GM19328 (cell line): ENCODE data around the gene TIFAB.
"Not testable (repeated sequence)": the region's sequence is repeated elsewhere in the genome, so short reads cannot be mapped to it uniquely, and the experiment has no call there.

Source experiments
- ATAC-seq: cut with Tn5 transposase; IDR thresholded peaks from one replicate; pipeline ENCODE4 v1.9.1; 2021; ENCODE audit warnings: mild to moderate bottlenecking, moderate library complexity; ENCODE audit not compliant: unreplicated experiment

Gene TIFAB, protein sequence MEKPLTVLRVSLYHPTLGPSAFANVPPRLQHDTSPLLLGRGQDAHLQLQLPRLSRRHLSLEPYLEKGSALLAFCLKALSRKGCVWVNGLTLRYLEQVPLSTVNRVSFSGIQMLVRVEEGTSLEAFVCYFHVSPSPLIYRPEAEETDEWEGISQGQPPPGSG

DNA sequence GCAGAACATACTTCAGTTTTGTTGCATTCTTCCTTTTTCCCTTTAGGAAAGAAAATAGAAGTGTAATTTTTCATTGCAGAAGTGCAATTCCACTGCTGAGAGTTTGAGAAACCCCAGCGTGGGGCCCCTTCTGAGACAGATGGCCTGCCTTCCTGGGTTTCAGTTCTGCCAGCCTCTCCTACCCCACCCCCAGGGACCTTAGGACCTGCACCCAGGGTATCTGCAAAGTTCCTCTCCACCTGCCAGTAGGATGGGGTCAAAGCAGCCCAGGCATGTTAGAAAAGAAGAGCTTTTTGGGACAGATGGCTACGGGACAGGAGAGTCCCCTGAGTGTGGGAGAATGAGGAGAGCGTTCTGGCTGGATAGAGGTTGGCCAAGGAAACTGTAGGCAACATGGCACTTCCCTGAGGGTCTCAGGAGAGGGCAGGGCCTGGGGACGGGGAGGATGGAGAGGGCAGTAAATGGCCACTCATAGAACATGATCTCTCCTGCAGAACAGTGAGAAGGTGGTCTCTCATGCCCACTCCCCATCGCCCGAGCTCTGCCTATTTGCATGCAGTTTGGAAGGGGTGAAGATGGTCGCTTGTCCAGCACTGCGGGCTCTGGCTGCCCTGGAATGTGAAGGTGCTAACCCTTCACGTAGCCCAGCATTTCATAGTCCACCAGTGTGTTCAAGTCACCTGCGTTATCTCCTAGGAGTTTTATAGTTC is at the start of gene TIFAB:
TSS of gene TIFAB (minus strand) at position 31 of the 710 bp plus-strand sequence. CDS start 2,412 bp downstream, outside the sequence.
- ATAC-seq: no peak

DNA sequence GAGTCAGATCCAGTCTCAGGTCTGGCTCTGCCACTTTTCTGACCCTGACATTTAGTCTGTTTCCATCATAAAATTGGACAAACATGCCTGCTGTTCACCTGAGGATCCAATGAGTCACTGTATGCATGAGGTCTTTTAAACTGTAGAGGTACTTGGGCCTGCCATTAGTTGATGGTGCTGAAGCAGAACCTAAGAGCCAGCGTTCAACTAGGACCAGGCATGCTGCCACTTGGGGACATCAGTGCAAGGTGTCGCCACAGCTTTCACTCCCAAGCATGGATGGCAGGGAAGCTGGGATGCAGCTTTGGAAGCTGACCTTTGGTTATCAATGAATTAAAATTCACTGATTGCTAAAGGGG is 46.5 kb upstream of the TIFAB start:
- ATAC-seq: no peak

DNA sequence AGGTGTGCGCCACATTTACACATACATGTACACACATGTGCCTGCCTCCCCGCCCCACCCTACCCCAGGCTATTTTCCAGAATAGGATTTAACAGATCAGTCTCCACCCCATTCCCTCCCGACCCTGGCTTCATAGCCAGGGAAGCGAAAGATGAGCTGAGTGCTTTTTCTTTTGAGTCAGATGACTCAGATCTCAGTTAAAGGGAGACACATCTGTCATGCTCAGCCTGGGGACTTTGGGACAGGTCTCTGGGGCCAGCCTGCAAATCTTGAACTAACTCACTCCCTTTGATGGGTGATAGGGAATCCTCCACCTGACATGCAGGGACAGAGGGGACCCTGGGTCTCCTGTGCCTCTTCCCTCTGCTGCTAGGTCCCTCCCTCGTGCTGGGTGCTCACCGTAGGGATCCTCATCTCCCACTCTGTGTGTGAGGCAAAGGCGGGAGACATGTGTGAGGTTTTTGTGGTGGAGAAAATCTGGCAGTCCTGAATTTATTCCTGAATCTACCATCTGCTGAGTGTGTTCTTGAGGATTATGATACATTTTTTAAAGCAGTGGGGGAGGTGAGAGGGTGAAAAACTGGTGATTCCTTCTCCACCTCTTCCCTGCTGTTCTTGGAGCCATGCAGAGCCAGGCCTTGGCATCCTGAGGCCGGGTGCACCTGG is 46.0 kb upstream of the TIFAB start:
- ATAC-seq: no peak

- not testable (repeated sequence) for ATAC-seq
Observed at GRCh38 chr5:135495531-135495930, 43.4 kb upstream of the TIFAB start.

DNA sequence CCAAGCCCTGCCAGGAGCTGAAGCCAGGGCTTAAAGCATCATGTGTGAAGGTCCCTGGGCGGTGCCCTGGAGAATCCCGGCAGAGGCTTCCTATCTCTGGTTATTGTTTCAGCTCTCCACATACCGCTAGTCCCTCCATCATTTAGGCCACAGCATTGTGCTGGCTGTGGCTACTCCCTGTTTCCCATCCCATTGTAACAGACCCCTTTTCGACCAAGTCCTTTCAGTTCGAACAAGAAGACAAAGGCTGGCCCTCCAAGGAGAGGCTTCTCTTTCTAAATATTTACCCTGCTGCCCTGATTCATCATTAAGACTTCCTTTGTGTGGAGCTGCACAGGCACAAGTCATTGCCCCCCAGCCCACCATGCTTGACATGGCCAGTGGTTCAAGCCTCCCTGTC is 42.0 kb upstream of the TIFAB start:
- ATAC-seq: no peak

- no peak for ATAC-seq
Observed at GRCh38 chr5:135493406-135494180, 41.4 kb upstream of the TIFAB start.

DNA sequence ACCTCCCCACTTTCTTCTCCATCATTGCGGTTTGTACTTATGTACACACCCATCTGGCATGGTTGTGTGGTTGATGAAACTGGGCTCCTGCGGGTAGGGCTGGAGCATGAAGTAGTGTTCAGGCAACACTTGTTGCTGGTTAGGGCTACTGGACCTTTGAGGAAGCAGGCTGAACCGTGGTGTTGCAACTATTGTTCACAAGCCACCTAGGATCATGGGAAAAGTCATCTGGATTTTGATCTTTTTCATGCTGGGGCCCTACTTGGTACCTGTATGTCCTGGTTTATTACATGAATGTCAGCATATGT is 40.1 kb upstream of the TIFAB start:
- no peak for ATAC-seq

DNA sequence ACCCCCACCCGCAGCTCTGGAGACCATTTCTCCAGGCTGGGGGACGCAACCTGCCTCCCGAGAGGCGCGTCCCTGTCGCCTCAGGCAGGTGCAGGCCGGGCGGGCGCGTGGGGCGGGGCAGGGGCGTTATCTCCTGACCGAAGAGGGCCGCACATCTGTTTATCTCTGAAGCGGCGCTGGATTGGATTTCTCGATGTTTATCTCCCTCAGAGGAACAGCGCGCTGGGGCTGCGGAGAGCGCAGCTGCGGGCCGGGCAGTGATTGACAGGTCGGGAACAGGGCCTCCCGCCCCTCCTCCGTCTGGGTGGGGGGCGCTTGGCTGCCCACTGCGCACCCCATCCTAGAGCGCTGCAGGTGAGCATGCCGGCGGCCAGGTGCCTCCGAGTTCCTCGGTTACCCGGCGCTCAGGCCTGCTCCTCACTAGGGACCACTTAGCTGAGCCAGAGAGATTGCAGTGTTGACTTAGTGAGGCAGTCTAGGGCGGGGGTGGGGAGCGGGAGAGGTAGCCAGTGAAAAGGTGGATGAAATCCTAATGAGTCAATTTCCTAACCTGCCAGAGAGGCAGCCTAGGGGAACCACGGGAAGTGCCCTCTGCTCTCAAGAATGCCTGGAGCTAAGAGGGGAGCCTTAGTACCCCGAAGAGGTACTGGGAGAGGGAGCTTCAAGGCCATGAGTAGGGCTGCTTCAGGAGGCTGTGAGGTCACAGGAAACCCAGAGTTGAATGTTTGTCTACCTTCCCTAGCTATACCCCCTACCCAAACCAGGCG is 39.6 kb upstream of the TIFAB start:
- ATAC-seq: no peak

GRCh38 chr5:135491038-135491551 is 38.9 kb upstream of the TIFAB start:
- no peak for ATAC-seq

DNA sequence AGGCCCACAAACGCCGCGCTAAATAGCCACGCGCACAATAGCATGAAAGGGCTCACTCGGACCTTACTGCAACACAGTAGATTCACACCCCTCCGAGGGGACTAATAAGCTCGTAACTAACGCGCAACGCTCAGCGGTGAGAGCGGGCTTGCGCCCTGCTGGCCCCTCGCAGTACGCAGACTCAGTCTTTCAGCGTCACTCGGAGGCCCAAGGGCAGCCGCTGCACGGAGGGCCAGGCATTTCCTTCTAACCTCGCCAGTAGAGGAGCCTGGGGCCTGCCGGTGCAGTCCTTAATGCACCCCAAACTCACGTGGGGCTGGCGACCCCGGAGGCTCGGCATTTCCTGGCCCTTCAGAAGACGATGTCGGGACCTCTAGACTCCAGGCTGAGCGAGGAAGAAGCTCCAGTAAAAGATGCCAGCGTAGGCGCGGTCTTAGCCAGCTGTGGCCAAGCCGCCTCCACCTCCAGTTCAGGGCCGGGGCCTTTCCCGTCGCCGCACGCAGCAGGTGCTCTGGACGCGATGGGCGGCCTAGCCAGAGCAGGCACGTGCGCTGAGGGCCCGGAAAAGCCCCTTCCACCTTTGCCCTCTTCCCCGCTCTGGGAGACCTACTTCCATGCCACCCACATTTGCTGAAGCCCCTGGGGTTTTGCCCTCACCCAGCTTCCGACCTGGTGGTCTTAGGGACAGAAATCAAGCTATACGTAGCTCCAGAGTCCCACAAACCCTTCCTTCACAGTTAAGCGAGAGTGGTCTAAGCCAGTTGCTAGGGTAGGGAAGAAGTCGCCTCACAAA is 38.3 kb upstream of the TIFAB start:
- ATAC-seq: no peak

- no peak for ATAC-seq
Observed at GRCh38 chr5:135489466-135490244, 37.5 kb upstream of the TIFAB start.

GRCh38 chr5:135488727-135489465 is 36.7 kb upstream of the TIFAB start:
- no peak for ATAC-seq

GRCh38 chr5:135487839-135488514 is 35.8 kb upstream of the TIFAB start:
- ATAC-seq: no peak

- no peak for ATAC-seq
Observed at GRCh38 chr5:135487037-135487395, 34.9 kb upstream of the TIFAB start.

- no peak for ATAC-seq
Observed at GRCh38 chr5:135486131-135487036, 34.2 kb upstream of the TIFAB start.

DNA sequence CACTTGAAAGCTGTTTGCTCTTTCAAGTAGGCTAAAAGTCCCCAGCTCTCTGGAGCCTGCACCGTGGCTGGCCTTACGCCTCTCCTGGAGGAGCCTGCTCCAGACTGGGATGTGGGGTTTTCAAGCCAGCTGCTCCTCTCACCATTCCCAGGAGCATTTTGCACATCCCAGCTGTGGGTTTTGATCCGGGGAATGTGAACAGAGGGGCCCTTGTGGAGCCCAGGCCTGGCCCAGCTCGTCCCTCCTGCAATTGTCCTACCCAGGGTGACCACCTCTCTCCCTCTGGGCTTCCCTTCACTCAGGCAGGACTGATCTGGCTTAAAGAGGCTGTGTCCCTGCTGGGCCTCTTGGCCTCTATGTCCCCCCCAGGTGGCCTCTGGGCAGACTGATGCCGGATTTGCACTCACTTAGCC is 32.5 kb upstream of the TIFAB start:
- no peak for ATAC-seq

DNA sequence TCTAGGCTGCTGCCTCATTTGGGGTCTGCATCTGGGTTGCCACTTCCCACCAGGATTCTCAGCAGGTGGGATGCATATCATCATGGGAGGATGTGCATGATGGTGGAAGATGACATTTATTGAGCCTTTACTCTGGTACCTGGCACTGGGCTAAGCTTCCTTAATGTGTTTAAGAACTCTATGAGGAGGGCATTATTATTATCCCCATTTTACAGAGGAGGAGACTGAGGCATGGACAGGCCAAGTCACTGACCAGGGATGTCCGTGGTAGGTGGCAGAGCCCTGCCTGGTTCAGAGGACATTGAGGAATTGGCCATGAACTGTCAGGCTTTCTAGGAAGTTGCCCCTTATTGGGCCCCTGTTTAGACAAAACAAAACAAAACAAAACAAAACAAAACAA is 31.1 kb upstream of the TIFAB start:
- ATAC-seq: no peak
